NCI-H1417 (cell line): ENCODE measurements around the gene GAL3ST2.

Source experiments
- DNase-seq, 3 experiments: peaks; one replicate each; lab custom pipeline; 2025; lab: John Stamatoyannopoulos, UW

Gene GAL3ST2

DNA sequence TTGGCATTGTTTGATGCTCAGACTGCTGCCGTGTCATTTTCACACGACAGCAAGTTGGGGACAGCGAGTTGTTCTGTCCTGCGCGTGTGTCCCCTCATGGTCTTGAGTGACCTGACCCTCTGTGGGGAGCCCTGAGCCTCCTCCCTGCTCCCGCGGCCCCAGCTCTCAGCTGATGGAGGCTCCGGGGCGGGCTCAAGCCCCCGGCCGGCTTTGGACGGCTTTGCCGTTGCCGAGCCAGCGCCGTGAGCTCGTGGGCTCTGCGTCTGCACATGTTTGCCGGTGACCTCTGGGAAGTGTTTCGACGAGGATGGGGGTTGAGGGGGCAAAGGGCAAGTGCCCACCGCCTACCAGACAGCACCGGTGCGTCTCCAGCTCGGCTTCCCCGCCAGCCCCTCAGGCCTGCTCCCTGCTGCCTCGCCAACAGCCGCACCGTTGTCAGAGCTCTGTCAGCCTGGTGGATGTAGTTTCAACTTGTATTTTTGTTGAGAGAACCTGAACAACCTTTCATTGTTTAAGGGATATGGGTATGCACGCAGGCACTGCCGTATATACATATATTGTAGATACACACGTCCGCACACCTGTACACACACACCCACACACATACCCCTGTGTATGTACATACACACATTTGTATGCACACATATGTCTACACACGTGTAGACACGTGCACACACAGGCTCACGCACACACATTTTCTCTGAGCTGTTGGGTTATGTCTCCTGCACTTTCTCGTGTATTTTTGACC, 68.4 kb downstream of the GAL3ST2 start:
- no peak for DNase-seq

- DNase-seq = no peak
Measured at GRCh38 chr2:241846406-241846805, 69.8 kb downstream of the GAL3ST2 start.

DNA sequence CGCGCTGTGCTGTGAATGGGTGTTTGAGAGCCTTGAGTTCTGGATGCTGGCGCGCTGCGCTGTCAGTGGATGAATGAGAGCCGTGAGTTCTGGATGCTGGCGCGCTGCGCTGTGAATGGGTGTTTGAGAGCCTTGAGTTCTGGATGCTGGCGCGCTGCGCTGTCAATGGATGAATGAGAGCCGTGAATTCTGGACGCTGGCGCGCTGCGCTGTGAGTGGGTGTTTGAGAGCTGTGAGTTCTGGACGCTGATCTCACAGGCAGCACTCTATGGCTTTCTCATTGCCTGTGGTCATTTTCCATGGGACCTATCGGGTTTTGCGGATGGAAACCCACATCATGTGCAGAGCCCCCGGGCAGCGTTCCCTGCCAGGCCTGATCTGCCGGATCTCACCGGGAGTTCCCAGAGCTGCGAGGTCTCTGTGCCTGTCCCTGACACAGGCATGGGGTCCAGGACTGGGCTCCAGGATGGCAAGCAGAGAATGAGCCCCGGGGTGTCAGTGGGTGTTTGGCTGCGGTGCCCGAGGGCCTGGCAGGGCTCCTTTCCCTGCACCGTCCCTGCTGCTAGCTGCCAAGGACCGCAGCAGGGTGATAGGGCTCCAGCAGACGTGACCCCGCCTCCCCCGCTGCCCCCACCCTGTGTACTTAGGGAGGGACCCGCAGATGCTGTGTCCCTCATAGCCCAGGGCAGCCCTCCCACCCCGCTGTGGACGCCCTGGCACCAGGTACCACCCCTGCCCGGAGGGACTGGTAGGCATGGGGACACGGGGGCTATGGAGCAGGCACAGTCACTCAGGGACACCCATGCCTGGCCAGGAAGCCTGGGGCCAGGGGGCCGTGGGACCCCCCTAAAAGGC, 72.4 kb downstream of the GAL3ST2 start:
- DNase-seq = no peak

GRCh38 chr2:241849616-241850543, 73.3 kb downstream of the GAL3ST2 start:
- no peak for DNase-seq

GRCh38 chr2:241850544-241851324, 74.1 kb downstream of the GAL3ST2 start:
- no peak for DNase-seq

- DNase-seq = no peak
Measured at GRCh38 chr2:241851325-241852115, 74.9 kb downstream of the GAL3ST2 start.

GRCh38 chr2:241852116-241852980, 75.7 kb downstream of the GAL3ST2 start:
- no peak for DNase-seq

DNA sequence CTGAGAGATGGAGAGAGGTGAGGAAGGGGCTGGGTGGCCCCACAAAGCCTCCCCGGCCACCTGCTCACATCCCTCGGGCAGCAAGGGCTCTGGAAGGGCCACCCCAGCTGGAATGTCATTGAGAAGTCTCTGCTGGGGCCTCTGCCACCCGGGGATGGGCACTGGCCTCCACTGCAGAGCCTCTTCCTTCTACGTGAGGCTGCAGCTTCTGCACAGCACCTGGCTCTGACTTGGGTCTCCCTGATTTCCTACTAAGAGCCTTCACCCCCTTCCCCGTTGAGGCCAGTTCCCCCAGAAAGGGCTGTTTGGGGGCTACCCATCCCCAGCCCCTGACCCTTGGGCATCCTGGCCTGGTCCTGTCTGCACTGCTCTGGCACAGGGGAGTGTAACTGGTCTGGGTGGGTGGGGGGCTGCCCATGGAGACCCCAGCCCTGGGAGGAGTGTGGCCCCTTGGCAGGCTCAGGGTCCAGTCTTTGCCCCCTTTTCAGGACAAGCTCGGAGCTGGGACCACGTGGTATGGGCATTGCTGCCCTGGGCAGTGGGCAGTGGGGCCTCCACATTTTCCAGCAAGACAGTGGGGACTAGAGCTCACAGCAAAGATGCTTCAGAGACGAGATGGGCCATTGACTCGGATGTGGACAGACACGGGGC, 76.5 kb downstream of the GAL3ST2 start:
- no peak for DNase-seq
